ENCODE measurements around the gene CALCOCO1.

Gene CALCOCO1

GRCh38 chr12:53744130-53744441, 16.8 kb upstream of the CALCOCO1 start:
- no peaks in the 10 kb centered on the region for H3K36me3 ChIP-seq (ENCODE audit: insufficient read depth, low read length)
- H3K4me2 ChIP-seq (ENCODE audit: low read depth, low read length, poor library complexity, severe bottlenecking): no peak overlapping the region
- H3K79me2 ChIP-seq (ENCODE audit: insufficient read depth, low read length): no peaks in the 10 kb centered on the region
- H3K9ac ChIP-seq (ENCODE audit: low read depth, low read length, poor library complexity, severe bottlenecking): no peak overlapping the region
- peaks cover 12% of the 10 kb centered on the region for H3K4me1 ChIP-seq (ENCODE audit: insufficient read depth, low read length, poor library complexity, severe bottlenecking)
- no peak for TF ChIP-seq EZH2phosphoT487 (IDR thresholded peaks at IDR 0.05; ENCODE audit: borderline replicate concordance)
- no peak for TF ChIP-seq CTCF (conservative IDR thresholded peaks at IDR 0.05; ENCODE audit: low read length)
- no peaks in the 10 kb centered on the region for H4K20me1 ChIP-seq (ENCODE audit: insufficient read depth, low read length, poor library complexity, severe bottlenecking)
- H3K4me3 ChIP-seq (ENCODE audit: low read length, poor library complexity, severe bottlenecking): no peak overlapping the region
- no peaks in the 10 kb centered on the region for H3K9me3 ChIP-seq (ENCODE audit: insufficient read depth, low read depth, low read length)
- no peaks in the 10 kb centered on the region for H3K9me2 ChIP-seq (replicated peaks; ENCODE audit: low read depth, low read length)
- H2AFZ ChIP-seq (ENCODE audit: low read length): no peak overlapping the region
- no peaks in the 10 kb centered on the region for H3F3A ChIP-seq (ENCODE audit: low read depth)
- no peaks in the 10 kb centered on the region for H3K27me3 ChIP-seq (ENCODE audit: insufficient read depth, low read length, poor library complexity, severe bottlenecking)

GRCh38 chr12:53743266-53744129, 16.2 kb upstream of the CALCOCO1 start:
- Histone ChIP-seq H3K4me1 (ENCODE audit: insufficient read depth, low read length, poor library complexity, severe bottlenecking) (peaks cover 12% of the 10 kb centered on the region), H4K20me1 (ENCODE audit: insufficient read depth, low read length, poor library complexity, severe bottlenecking) (no peaks in the 10 kb centered on the region), H3K4me2 (ENCODE audit: low read depth, low read length, poor library complexity, severe bottlenecking) (no peak overlapping the region), H3K9me3 (ENCODE audit: insufficient read depth, low read depth, low read length) (no peaks in the 10 kb centered on the region), H2AFZ (ENCODE audit: low read length) (peak overlapping the region; percentile 55), H3F3A (ENCODE audit: low read depth) (no peaks in the 10 kb centered on the region), H3K79me2 (ENCODE audit: insufficient read depth, low read length) (no peaks in the 10 kb centered on the region), H3K9ac (ENCODE audit: low read depth, low read length, poor library complexity, severe bottlenecking) (no peak overlapping the region), H3K36me3 (ENCODE audit: insufficient read depth, low read length) (no peaks in the 10 kb centered on the region), H3K9me2 (replicated peaks; ENCODE audit: low read depth, low read length) (no peaks in the 10 kb centered on the region), H3K4me3 (ENCODE audit: low read length, poor library complexity, severe bottlenecking) (no peak overlapping the region), H3K27me3 (ENCODE audit: insufficient read depth, low read length, poor library complexity, severe bottlenecking) (no peaks in the 10 kb centered on the region)
- TF ChIP-seq CTCF (conservative IDR thresholded peaks at IDR 0.05; ENCODE audit: low read length) (peak; percentile 97), EZH2phosphoT487 (IDR thresholded peaks at IDR 0.05; ENCODE audit: borderline replicate concordance) (no peak)

GRCh38 chr12:53740130-53740491, 12.9 kb upstream of the CALCOCO1 start:
- no peak overlapping the region for H3K4me2 ChIP-seq (ENCODE audit: low read depth, low read length, poor library complexity, severe bottlenecking)
- no peaks in the 10 kb centered on the region for H3K4me1 ChIP-seq (ENCODE audit: insufficient read depth, low read length, poor library complexity, severe bottlenecking)
- H3K4me3 ChIP-seq (ENCODE audit: low read length, poor library complexity, severe bottlenecking): no peak overlapping the region

More at GRCh38 chr12:53740130-53740491, 12.9 kb upstream of the CALCOCO1 start:
- no peaks in the 10 kb centered on the region for H3K79me2 ChIP-seq (ENCODE audit: insufficient read depth, low read length)
- no peak for TF ChIP-seq EZH2phosphoT487 (IDR thresholded peaks at IDR 0.05; ENCODE audit: borderline replicate concordance)
- no peak; the same call in 1 of the 2 replicates for TF ChIP-seq CTCF (conservative IDR thresholded peaks at IDR 0.05; ENCODE audit: low read length)
- no peaks in the 10 kb centered on the region for H3K9me2 ChIP-seq (replicated peaks; ENCODE audit: low read depth, low read length)
- H4K20me1 ChIP-seq (ENCODE audit: insufficient read depth, low read length, poor library complexity, severe bottlenecking): no peaks in the 10 kb centered on the region
- no peaks in the 10 kb centered on the region for H3K36me3 ChIP-seq (ENCODE audit: insufficient read depth, low read length)
- H3F3A ChIP-seq (ENCODE audit: low read depth): no peaks in the 10 kb centered on the region
- no peaks in the 10 kb centered on the region for H3K27me3 ChIP-seq (ENCODE audit: insufficient read depth, low read length, poor library complexity, severe bottlenecking)
- no peaks in the 10 kb centered on the region for H3K9me3 ChIP-seq (ENCODE audit: insufficient read depth, low read depth, low read length)
- no peak overlapping the region for H3K9ac ChIP-seq (ENCODE audit: low read depth, low read length, poor library complexity, severe bottlenecking)
- no peak overlapping the region for H2AFZ ChIP-seq (ENCODE audit: low read length)
